K562 (cell line): ENCODE data around the gene ACHE. TPM values are rescaled to one million over a fixed set of nuclear protein-coding genes. Genes with fewer than 3 reads are reported as not detected.
A peak's percentile ranks its signal among the peaks of the same experiment; 100 is the strongest.

Experiments
- CHD7 ChIP-seq: fragments of 200-600 bp; sonication (generic); IDR thresholded peaks from one replicate; pipeline ENCODE4 v1.6.1; 2012; ENCODE audit warnings: mild to moderate bottlenecking, low read depth, low read length, inconsistent platforms
- HDAC2 ChIP-seq: fragments of 450-650 bp; IDR thresholded peaks from 2 replicates; pipeline ENCODE4 v1.6.1; 2016; ENCODE audit warnings: mild to moderate bottlenecking
- POLR2AphosphoS2 ChIP-seq: IDR thresholded peaks from 2 replicates; pipeline ENCODE4 v1.6.1; 2012; ENCODE audit warnings: low read length, improper control_type of control experiment
- POLR3G ChIP-seq: IDR thresholded peaks from 2 replicates; pipeline ENCODE4 v1.6.1; 2011; ENCODE audit not compliant: insufficient read length, insufficient replicate concordance; ENCODE audit errors: extremely low read depth
- PTTG1 ChIP-seq: fragments of 450-650 bp; IDR thresholded peaks from 2 replicates; pipeline ENCODE4 v1.6.1; 2016; ENCODE audit warnings: low read depth, mild to moderate bottlenecking, missing genetic modification characterization, missing compliant biosample characterization
- RBFOX2 ChIP-seq: fragments of 200-400 bp; formaldehyde crosslinking; IDR thresholded peaks from 2 replicates; pipeline ENCODE4 v1.6.1; 2017; ENCODE audit warnings: low read depth, mild to moderate bottlenecking, low read length, moderate library complexity
- TEAD4 ChIP-seq, 2 experiments: sonication (generic) in 1 of 2; formaldehyde crosslinking in 1 of 2; IDR thresholded peaks; 2 replicates each; pipeline versions ENCODE4 v1.6.1 to v1.8.0; 2012 to 2022; ENCODE audit warnings: borderline replicate concordance in 1 of 2, inconsistent platforms in 1 of 2, low read length in 1 of 2, mild to moderate bottlenecking in 1 of 2, missing genetic modification reagents in 1 of 2
- ZNF592 ChIP-seq: fragments of 450-650 bp; IDR thresholded peaks from 2 replicates; pipeline ENCODE4 v1.6.1; 2017; ENCODE audit warnings: antibody characterized with exemption, mild to moderate bottlenecking
- ZNF75A ChIP-seq: fragments of 450-650 bp; formaldehyde crosslinking; IDR thresholded peaks from 2 replicates; pipeline ENCODE4 v1.4.0; 2020; ENCODE audit warnings: mild to moderate bottlenecking
- polyA plus RNA-seq, 8 experiments: library from polyadenylated mRNA; depleted of rRNA in 4 of 8; stranded (reverse) in 5 of 8; unstranded in 3 of 8; fragments of >200 nt; fragmentation: Nextera tagmentation in 2 of 8; fragmentation: Illumina TruSeq in 1 of 8; extraction: Ambion mirVana in 2 of 8; extraction: Trizol in 1 of 8; gene quantifications; 2 replicates each; pipeline versions ENCODE4 v1.2.1 to v1.2.3, GENCODE V29; 2011 to 2014; ENCODE audit warnings: inconsistent platforms in 1 of 8, missing spikeins in 1 of 8
- total RNA-seq, 7 experiments: library from RNA; depleted of rRNA in 6 of 7; stranded (reverse); fragments of >200 nt in 6 of 7; fragmentation: Illumina TruSeq in 2 of 7; extraction: Trizol in 2 of 7; gene quantifications; 2 replicates each; pipeline versions ENCODE4 v1.2.1 to v1.2.3, GENCODE V29; 2011 to 2021; ENCODE audit warnings: low replicate concordance in 1 of 7
- TF ChIP-seq, protein P1 (sequence below): fragments of 250-450 bp; sonication (Bioruptor Pico); IDR thresholded peaks from 2 replicates; pipeline ENCODE4 v1.8.0; 2022; ENCODE audit warnings: inconsistent platforms, mild to moderate bottlenecking, moderate library complexity, borderline replicate concordance

ACHE gene
- total and polyA plus RNA-seq, 9 of the 15 experiments (the other 6 are each of a cell fraction or from before 2014, with no cell fraction given): 0.04 to 8.8 (median 1.9) TPM

DNA sequence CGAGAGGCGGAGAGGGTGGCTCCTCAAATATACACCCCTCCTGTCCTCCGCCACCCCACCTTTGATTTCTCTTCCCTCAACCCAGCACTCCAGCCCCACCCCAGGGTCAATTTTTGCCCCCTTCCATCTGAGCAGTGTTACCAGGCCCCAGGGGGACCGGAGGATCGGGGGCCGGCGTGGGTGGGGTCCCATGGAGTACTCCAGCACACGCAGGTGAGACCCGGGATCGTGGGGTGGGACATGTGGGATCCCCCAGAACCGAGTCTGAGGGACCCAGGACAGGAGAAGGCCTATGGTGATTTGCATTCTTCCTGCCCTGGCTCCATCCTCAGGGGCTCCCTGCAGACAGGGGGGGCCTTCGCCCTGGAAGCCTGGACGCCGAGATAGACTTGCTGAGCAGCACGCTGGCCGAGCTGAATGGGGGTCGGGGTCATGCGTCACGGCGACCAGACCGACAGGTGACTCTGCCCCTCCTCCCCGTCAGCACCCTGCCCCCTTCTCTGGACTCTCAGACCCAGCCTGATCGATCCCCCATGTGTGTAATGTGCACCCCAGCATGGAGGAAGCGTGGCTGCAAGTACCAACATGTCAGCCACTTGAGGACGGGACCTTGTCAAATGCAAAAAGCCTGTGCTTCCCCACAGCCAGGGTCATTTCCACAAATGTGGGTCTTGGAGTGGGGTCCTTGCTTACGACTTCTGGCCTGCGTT, 27.8 kb downstream of the ACHE start (continued):
- TF ChIP-seq POLR3G: no peak
- TF ChIP-seq HDAC2: no peak
- TF ChIP-seq, protein P1, sequence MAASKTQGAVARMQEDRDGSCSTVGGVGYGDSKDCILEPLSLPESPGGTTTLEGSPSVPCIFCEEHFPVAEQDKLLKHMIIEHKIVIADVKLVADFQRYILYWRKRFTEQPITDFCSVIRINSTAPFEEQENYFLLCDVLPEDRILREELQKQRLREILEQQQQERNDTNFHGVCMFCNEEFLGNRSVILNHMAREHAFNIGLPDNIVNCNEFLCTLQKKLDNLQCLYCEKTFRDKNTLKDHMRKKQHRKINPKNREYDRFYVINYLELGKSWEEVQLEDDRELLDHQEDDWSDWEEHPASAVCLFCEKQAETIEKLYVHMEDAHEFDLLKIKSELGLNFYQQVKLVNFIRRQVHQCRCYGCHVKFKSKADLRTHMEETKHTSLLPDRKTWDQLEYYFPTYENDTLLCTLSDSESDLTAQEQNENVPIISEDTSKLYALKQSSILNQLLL (CRISPR knock-in tag): no peak
- no peak for TF ChIP-seq TEAD4 (IDR thresholded peaks at IDR 0.05; ENCODE audit: low read length)
- TF ChIP-seq TEAD4 (CRISPR knock-in tag; IDR thresholded peaks at IDR 0.05; ENCODE audit: borderline replicate concordance): no peak
- TF ChIP-seq ZNF75A (CRISPR knock-in tag): no peak
- no peak for TF ChIP-seq CHD7
- TF ChIP-seq ZNF592: peak; percentile 80
- TF ChIP-seq RBFOX2: no peak
- no peak for TF ChIP-seq POLR2AphosphoS2
- no peak for TF ChIP-seq PTTG1 (tag)
